Islet precursor cell (in vitro differentiated cells): ENCODE results near the gene CBLN3.
A peak's percentile ranks its signal among the peaks of the same experiment; 100 is the strongest.

Experiments
- DNase-seq: peaks from one replicate; pipeline ENCODE4 v3.0.0-alpha.2; 2018

Gene CBLN3

DNA sequence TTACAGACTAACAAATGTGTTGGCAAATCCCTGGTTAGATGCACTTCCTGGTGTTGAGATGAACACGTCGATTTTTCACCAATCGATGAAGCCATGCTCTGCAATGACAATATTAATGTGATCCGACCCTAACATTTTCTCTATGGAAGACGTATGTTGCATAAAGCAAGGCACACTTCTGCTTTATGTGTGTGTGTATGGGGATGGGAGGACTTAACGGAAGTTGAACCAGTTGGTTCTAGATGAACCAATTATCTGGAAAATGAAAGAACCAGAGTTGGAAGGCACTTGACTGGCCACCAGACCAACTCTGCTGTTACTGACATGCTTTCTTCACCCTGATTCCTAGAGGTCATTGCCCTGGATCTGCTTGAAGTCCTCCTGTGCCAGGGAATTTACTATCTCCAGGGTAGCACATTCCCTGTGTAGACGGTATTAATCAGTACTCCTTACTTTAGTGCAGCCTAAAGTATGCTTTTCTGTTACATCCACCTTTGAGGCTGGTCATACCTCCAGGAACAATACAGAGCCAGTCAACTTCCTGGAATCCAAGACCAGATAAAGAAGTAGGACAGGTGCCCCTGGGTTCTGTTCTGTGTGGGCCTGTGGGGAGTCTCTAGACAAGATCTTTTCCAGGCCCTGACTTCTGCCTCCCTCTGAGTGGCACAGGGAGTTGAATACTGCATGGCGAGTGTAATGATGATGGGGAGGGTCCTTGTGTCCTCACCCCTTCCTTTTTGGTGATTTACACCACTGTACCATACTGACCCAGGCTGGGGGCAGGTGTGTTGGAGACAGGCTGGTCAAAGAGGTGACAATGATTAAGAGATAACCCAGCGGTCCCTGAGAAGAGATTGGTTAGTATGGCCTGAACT lies 9.0 kb upstream of the CBLN3 start:
- DNase-seq, result no peak

DNA sequence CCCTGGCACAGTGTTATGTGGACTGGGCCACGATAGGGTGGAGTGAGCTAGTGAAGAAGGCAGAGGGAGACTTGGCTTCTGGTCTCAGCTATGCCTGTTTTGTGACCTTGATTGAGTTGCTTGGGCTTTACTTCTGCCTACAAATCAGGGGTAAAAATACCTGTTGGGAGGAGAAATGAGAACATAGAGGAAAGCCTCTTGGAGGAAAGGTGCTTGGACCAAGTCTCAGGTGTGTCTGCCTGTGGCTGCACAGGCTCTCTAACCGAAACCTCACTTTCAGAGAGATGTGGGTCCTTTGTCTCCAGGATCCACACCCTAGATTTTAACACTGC lies 8.2 kb upstream of the CBLN3 start:
- DNase-seq, result no peak

DNA sequence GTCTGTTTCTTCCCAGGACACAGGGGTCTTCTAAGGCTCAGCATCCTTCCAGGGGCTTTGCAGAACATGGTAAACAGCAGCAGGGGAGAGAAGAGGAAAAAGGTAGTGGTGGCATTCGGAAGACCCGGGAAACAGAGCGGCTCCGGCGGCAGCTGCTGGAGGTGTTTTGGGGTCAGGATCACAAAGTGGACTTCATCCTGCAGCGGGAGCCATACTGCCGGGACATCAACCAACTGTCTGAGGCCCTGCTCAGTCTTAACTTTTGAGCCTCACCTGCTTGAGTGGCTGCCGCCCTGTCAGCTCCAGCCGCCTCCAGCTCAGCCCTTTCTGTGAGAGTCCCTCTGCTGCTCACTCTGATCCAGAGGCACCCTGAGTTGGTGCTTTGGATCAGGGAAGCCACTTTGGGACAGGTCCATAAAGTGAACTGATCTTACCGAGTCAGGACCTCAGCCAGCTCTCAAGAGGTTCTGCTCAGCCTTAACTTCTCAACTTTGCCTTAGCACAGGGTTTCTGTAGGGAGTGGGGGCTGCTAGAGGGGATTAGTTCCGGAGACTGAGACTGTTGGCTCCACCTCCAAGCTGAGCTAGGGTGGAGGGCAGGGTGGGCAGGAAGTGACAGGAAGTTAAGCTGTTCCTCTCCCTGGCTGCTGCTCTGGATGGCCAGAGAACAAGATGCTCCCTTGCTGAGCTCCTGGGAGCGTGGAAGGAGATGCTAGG lies 7.7 kb upstream of the CBLN3 start:
- DNase-seq, result no peak

DNA sequence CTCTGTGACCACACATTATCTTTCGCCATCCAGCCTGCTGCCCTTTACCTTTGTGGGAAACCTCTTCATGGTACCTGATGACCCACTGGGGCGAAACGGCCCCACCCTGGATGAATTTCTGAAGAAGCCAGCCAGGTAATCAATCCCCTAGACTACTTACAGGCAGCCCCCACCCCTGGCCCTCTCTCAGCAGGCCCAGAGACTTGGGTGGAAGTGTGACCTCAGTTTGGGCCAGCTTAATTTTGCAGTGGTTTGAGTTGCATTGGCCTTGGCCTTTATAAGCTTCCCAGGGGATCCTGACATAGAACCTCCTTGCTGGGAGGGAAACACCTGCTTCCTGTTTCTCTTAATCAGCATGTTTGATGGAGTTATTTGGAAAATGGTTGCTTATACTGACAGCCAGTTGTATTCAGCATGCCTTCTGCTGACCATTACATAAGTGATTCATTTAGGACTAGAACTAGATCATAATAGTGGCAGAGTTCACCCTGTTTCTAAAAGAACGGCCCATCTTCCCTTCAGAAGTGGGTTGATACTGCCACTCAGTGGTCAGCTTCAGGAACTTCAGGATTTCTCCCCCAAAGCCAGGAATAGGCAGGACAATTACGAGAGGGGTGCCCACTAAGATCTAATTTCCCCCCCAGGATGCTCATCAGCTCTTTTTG lies 7.0 kb upstream of the CBLN3 start:
- no peak for DNase-seq

DNA sequence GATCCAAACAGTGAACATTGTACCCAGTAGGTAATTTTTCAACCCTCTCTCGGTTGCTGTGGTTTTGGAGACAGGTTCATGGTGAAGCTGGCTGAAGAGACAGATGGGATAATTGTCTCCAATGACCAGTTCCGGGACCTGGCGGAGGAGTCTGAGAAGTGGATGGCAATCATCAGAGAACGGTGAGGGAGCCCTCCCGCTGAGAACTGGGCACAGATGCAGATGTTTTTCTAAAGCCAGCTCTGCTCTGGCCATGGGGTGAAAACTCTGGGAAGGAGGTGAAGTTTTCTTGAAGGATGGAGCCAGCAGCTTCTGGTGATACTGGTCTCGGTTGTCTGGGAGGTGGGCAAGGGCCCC lies 6.5 kb upstream of the CBLN3 start:
- no peak for DNase-seq

DNA sequence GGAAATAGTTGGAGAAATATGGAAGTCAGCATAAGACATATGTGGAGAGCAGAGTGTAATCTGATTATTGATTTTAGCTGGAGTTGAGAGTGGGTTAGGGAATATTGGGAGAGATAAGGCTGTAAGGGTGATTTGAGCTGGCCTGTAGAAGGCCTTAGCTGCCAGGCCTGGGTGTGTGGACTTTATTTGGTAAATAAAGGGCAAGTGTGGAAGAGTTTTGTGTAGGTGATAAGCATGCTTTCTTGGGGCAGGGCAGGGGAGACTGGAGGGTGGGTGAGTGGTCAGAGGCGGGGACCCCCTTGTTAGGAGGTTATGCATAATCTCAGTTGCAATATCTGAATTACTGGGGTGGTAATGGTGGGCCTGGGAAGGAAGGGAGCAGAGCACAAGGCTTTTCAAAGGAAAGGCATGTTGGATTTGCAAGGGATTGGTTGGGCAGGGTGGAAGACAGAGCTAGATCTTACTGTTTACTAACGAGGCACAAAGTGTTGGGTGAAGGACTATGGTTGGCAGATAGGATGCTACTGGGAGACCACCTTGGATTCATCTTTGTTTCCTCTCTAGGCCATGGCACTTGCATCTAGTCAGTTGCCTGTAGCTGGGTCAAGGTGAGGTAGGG lies 5.8 kb upstream of the CBLN3 start:
- DNase-seq, result no peak

DNA sequence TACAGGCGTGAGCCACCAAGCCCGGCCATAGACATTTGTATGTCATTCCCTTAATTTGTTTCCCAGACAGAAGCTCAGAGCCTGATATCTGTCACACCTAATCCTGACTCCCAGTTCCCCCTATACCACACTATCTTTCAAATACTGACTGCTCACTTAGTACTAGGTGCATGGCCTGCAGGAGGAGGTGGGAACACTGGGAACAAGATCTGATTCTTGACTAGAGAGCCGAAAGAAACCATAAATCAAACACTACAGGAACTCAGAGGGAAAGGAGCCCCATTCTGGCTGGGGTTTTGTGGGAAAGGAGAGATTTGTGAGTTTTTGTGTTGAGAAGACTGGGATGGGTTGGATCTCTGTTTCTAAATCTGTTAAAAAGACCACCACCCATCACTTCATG lies 5.2 kb upstream of the CBLN3 start:
- DNase-seq, result no peak

DNA sequence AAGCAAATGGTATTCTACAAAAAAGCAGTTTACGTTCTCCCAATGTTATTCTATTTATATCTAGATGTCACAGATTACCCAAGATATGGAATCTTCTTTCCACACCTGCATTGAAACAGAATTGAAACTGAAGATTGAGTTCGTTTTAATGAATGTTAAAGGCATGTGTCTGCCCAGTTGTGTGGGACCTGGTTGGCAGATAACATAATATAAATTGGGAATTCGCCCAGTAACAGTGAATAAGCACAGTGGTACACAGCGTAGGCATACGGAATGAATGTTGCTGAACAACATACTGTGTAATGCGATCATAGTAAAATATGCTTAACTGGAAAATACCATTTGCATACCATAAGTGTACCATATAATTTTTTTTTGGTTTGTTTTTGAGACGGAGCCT lies 4.6 kb upstream of the CBLN3 start:
- no peak for DNase-seq

DNA sequence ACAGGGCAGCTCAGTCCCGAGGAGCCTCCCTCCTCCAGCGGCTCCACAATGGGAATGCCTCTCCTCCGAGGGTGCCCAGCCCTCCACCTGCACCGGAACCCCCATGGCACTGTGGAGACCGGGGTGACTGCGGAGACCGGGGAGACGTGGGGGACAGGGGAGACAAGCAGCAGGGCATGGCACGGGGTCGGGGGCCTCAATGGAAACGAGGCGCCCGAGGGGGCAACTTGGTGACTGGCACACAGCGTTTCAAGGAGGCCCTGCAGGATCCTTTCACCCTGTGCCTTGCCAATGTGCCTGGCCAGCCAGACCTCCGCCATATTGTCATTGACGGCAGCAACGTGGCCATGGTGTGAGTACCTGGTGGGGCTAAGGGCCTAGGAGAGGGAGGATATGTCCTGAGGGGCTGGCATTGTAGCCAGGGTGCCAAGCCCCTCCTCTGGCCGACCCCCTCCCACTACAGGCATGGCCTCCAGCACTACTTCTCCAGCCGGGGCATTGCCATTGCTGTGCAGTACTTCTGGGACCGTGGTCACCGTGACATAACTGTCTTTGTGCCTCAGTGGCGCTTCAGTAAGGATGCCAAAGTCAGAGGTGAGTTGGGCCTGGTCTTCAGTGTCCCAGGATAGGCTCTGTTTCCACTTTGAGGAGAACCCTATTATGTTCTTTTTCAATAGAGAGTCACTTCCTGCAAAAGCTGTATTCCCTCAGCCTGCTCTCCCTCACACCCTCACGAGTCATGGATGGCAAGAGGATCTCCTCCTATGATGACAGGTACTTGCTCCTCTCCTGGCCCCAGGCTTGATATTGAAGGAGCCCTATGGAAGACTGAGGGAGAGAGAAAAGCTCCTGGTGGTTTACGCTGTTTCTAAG lies 3.0 kb upstream of the CBLN3 start:
- DNase-seq, result no peak

DNA sequence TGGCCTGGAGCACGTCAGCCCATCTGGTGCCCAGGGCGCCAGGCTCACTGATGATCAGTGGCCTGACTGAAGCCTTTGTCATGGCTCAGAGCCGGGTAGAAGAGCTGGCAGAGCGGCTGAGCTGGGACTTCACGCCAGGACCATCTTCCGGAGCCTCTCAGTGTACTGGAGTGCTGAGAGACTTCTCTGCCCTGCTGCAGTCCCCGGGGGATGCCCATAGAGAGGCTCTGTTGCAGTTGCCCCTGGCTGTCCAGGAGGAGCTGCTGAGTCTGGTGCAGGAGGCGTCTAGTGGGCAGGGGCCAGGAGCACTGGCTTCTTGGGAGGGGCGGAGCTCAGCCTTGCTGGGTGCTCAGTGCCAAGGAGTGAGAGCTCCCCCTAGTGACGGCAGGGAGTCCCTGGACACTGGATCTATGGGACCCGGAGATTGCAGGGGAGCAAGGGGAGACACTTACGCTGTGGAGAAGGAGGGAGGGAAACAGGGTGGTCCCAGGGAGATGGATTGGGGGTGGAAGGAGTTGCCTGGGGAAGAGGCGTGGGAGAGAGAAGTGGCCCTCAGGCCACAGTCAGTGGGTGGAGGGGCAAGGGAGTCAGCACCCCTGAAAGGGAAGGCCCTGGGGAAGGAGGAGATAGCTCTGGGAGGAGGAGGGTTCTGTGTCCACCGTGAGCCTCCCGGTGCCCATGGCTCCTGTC lies 2.2 kb upstream of the CBLN3 start:
- peak; percentile 97 for DNase-seq

DNA sequence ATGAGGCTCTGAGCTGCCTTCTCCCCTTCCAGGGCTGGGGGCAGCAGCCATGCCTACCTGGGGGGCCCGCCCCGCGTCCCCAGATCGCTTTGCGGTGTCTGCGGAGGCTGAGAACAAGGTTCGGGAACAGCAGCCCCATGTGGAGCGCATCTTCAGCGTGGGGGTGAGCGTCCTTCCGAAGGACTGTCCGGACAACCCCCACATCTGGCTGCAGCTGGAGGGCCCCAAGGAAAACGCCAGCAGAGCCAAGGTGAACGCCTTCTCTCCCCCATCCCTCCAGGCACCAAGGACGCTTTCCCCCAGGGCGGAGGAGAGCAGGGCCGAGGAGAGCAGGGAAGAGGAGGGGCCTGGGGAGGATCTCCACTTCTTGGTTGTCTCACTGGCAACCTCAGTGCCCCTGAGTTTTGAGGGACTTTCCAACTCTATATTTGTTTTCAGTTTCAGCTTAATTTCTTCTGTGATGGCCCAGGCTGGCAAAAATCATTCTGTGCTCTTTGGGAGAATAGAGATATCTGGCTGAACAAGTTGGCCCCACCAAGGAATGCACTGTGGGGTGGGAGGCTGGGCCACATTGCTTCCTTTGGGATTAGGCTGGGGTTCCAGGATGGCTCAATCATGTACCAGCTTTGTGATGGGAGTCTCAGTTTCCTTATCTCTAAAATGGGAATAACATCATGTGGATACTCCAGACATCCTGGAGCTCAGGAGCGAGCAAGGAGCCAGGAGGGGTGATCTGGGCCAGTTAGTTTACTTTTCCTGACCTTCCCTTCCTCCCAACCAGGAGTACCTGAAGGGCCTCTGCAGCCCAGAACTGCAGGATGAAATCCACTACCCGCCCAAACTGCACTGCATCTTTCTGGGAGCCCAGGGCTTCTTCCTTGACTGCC lies 1.5 kb upstream of the CBLN3 start:
- DNase-seq, result no peak

DNA sequence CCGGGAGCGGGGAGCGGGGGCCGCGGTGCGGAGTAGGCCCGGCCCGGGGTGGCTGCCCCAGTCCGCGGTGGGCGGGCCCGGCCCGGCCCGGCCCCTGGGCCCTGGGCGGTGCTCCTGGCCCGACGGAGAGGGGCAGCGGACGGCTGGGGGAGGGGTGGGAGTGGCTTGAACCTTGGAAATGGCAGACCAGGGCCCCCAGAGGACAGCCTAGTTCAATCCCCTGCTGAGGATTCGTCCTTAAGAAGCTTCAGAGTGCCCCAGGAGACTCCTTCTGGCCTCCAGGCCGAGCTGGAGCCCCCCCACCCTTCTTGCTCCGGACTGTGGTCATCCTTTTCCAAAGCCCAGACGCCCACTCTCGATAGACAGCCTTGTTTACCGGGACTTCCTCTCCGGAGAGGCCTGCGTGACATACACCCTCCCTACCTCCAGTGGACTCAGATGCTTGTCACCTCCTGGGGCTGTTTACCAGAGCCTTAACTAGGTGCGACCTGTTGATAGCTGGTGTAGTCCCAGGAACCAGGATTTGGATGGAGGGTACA lies 744 bp upstream of the CBLN3 start:
- peak; percentile 86 for DNase-seq

DNA sequence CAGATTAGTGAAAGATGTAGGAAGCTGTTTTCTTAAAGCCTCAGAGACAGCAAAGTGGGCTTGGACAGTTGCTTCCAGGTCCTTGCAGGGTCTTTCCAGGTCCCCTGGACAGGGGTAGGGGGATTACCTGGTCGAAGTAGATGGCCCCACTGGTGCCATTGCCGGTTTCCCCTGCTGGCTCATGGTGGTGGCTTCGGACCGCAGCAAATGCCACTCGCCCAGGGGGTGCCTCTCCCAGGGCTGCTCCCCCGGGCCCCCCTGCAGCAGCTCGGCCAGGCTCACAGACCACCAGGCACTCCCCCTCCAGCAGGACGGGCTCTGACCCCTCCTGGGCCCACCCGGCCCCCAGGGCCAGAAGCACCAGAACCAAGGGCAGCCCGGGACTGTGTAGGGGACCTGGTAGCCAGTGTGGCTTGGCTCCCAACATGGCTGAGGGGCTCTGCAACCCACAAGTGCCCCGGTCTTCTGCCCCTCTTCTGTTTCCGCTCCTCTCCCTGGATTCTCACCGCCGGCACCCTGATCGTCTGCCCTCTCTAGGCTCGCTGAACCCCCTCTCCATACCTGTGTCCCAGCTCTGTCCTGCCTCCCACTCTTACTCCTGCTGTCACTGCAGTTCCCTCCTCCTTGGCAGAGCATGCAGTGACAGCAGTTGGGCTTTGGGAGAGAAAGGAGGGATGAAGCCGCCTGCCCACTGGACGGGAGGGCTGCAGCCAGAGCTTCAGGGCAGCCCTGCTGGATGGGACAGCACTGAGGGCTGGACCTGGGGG lies 657 bp downstream of the CBLN3 start:
- DNase-seq, result peak; percentile 47

DNA sequence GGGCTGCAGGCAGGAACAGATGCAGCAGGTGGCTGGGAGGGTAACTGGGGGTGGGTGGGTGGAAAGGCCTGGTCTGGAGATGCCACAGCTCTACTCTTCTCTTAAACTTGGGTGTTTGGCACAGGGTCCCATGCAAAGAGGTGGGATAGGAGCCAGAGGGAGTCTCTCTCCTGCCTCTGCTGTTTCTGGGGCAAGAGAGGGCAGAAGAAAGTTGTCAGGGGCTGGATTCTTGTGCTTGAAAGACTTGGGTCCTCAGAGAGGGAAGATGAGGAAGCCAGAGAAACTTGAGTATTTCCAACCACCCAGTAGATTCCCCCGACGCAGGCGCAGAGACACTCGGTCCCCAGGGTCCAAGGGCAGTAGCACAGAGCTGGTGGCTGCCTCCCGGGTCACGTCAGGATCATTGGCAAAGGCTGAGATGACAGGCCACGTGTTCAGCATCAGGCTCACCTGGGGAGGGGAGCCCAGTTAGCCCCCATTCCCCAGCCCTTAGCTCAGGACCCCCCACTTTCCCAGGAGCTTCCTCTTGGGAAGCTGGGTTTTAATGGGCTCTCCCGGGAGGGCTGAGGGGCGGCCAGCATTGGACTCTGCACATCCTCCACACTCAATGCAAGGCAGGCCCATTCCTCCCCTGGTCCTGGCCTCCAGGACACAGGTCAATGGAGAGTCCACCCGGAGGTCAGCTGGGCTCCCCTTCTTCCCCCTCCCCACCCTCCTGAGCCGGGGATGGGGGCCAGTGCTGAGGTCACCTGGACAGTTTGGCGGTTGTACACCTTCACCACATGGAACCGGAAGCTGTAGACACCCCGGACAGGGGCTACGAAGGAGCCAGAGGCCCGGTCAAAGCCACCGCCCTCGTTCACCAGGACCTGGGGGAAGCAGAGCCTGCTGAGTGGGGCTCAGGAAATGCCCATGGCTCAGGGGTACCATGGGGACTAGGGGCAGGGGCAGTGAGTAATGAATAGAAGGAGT lies 1.6 kb downstream of the CBLN3 start:
- DNase-seq, result peak; percentile 31

DNA sequence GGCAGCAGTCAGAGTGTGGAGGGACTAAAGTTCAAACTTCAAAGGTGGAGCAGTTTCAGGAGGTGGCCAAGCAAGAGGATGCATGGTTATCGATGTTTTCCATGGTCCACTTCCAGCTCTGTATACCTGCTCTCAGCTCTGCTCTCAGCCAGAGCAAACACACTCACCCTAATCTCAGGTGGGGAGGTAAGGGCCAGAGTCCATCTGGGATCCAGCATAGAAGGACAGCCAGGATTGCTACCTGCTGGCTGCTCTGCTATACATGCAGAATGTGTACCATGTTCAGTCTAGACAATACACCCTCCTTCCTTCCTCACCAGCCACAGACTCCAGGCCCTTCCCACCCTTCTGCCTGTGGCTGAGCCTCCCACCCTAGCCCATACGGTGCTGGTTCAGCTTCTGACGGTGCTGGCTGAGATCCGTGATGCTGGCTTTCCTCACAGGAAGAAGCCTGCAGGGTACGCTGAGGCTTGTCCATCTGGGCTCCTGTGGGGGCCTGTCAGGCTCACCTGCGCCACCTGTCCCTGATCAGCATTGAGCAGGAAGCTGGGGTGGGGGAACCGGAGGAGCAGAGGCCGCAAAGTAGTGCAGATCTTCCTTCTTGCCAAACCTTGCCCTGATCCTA lies 2.4 kb downstream of the CBLN3 start:
- DNase-seq, result peak; percentile 68

DNA sequence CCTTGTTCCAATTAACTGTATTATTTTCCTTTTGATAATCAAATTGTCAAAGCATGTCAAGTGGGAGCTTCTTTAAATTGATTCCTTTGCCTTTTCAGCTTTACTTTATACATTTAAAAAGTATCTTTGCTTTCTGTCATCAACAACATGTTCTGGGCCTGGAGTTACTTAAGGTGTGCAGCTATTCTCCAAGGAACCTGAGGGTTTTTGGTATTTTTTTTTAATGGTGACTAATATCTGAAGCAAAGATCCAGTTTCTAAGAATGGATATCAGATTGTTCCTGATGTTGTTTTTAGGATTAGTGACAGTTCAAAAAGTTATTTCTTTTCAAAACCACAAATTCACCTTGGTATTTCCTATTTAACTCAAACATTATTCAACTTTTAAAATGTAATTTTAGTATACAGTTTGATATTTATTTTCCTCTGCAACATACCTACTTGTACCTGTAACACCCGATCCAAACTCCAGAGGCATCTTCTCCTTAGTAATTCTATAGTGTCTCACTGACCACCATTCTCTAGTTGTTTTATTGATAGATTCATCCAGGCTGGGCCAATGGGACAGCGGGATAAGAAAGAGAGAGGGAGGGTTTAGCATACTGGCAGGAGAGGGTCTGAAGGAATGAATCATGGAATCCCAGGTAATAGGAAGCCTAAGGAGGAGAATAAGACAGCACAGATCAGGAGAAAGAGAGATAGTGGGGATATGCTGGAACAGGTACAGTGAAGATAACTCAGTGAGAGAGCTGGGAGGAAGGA lies 3.1 kb downstream of the CBLN3 start:
- no peak for DNase-seq

DNA sequence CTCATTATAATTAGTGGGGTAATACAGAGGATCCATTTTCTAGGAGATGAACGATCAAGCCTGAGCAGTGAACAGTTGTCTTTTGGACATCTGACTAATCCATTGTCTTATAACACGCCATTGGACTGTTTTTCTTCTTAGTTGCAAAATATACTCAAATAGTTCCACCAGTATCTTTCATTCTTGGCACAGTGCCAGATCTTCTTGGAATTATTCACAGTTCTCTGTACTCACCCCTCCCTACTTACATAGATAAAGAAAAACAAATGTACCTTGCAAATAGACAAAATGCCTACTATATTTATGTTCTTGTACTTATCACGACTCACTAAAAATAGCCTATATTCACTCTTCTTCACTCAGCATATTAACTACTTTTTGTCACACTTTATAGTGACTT lies 3.8 kb downstream of the CBLN3 start:
- no peak for DNase-seq
